HEK293T (cell line): ENCODE measurements around the gene NOSTRIN.

Experiments
- ARNT ChIP-seq: fragments of 450-650 bp; IDR thresholded peaks from 2 replicates; pipeline ENCODE4 v1.6.1; 2017; ENCODE audit warnings: mild to moderate bottlenecking
- BHLHE40 ChIP-seq: fragments of 450-650 bp; IDR thresholded peaks from 2 replicates; pipeline ENCODE4 v1.6.1; 2016; ENCODE audit warnings: mild to moderate bottlenecking, moderate library complexity, borderline replicate concordance
- CTBP1 ChIP-seq: fragments of 450-650 bp; IDR thresholded peaks from 2 replicates; pipeline ENCODE4 v1.6.1; 2016; ENCODE audit warnings: borderline replicate concordance
- FOXA1 ChIP-seq: fragments of 450-650 bp; IDR thresholded peaks from 2 replicates; pipeline ENCODE4 v1.6.1; 2016; ENCODE audit warnings: mild to moderate bottlenecking
- HDGF ChIP-seq: fragments of 450-650 bp; IDR thresholded peaks from 2 replicates; pipeline ENCODE4 v1.6.1; 2017; ENCODE audit warnings: antibody characterized with exemption, borderline replicate concordance
- L3MBTL2 ChIP-seq: fragments of 450-650 bp; conservative IDR thresholded peaks from 2 replicates; pipeline ENCODE4 v1.6.1; 2016; ENCODE audit warnings: mild to moderate bottlenecking
- LEF1 ChIP-seq: fragments of 450-650 bp; IDR thresholded peaks from 2 replicates; pipeline ENCODE4 v1.6.1; 2017; ENCODE audit warnings: mild to moderate bottlenecking, borderline replicate concordance
- SP1 ChIP-seq: fragments of 450-650 bp; IDR thresholded peaks from 2 replicates; pipeline ENCODE4 v1.6.1; 2017
- ZNF384 ChIP-seq: fragments of 450-650 bp; IDR thresholded peaks from 2 replicates; pipeline ENCODE4 v1.6.1; 2016
- TF ChIP-seq, protein P1 (sequence below): fragments of 450-650 bp; IDR thresholded peaks from 2 replicates; pipeline ENCODE4 v1.6.1; 2016

DNA sequence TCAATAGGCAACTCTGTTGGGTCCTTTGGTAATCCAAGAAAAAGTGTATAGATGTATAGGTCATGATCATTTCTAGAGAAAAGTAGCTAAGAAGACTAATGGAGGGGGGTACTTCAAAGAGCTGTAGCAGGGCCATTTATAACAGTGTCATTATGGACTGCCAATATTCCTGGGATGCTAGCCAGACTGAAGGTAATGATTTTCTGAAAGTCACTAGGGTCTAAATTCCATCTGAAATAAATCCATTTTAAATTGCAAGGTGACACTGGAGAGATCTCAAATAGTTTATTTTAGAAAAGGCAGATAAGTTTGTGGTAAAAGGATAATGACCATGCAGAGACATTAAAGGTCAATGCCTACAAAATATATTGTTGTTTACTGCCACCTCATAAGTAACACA is 92.3 kb downstream of the NOSTRIN start:
- TF ChIP-seq ZNF384 (no peak), SP1 (no peak), LEF1 (no peak), FOXA1 (no peak), ARNT (no peak), BHLHE40 (no peak), CTBP1 (no peak), HDGF (no peak), L3MBTL2 (no peak)
- TF ChIP-seq, protein P1, sequence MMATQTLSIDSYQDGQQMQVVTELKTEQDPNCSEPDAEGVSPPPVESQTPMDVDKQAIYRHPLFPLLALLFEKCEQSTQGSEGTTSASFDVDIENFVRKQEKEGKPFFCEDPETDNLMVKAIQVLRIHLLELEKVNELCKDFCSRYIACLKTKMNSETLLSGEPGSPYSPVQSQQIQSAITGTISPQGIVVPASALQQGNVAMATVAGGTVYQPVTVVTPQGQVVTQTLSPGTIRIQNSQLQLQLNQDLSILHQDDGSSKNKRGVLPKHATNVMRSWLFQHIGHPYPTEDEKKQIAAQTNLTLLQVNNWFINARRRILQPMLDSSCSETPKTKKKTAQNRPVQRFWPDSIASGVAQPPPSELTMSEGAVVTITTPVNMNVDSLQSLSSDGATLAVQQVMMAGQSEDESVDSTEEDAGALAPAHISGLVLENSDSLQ: no peak
